NCI-H460 (cell line): ENCODE data around the gene COMMD1. TPM values are rescaled to one million over a fixed set of nuclear protein-coding genes. Genes with fewer than 3 reads are reported as not detected.
A peak's percentile ranks its signal among the peaks of the same experiment; 100 is the strongest.
"Not testable (repeated sequence)": the region's sequence is repeated elsewhere in the genome, so short reads cannot be mapped to it uniquely, and the experiment has no call there.

Experiments
- DNase-seq: peaks from one replicate; pipeline ENCODE4 v3.0.0-alpha.2; 2016; ENCODE audit warnings: low read depth; ENCODE audit errors: extremely low read depth
- total RNA-seq: library from RNA; depleted of rRNA; stranded (reverse); fragments of >200 nt; shearing (Covaris generic); gene quantifications from 2 replicates; pipeline ENCODE4 v1.2.3, GENCODE V29; 2014

COMMD1 gene
- total RNA-seq, 1 experiment from 2014 or later = 26.9 TPM

DNA sequence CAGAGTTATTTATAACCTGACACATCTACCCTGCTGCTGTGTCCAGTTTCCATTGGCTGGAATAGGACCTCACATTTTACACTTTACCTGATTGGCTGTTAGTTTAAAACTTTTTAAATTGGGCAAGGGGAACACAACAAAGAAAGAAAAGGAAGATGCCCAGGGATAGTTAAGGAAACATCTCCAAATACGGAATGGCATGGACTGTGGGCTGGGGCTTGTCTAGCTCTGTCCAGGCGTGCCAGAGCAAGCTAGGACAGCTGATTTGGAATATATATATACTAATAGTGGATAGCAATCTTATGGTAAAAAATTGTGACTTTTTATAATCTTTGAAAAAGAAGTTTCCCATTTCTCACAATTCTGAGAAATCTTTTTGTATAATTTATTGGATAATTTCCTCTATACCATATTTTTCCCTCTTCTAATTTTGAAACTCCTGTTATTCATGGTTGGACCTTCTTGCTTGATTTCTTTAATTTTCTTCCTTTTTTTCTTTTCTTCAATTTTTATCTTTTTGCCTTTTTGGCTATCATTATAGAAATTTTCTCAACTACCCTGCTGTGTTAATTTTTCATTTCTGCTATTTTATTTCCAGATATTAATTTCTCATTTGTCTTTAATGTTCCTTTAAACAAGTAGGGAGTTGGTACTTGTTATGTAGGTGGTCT is 55.9 kb downstream of the COMMD1 start:
- no peak for DNase-seq

DNA sequence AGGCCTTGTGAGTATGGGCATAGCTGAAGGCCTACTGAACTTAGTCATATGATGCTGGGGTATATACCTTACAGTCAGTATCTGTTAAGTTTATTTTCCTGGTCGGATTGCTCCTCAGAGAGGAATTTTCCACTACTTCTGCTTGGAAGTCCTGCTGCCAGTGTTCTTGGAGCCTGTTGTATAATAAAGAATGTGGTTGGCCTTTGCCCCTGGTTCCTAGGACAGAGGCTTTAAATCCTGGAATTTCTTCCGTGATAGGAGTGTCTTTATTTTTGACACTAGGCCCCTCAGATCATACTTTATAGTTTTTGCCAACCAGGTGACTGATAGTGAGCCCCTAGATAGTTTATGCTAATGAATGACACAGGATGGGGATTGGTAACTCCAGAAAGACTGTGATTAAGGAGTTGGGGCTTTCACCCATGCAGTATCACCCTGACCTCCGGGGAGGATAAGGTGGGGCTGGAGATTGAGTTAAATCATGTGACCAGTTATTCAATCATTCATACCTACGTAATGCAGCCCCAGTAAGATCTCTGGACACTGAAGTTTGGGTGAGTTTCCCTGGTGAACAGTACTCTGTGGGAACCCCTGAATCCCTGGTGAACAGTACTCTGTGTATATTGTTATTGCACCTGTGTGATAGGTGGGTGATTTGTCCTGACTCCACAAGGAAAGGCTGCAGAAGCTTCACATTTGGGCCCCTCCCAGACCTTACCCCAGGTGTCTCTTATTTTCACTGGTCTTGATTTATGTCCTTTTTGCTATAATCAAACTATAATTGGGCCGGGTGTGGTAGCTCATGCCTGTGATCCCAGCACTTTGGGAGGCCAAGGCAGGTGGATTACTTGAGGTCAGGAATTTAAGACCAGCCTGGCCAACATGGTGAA is 56.9 kb downstream of the COMMD1 start:
- DNase-seq = no peak

DNA sequence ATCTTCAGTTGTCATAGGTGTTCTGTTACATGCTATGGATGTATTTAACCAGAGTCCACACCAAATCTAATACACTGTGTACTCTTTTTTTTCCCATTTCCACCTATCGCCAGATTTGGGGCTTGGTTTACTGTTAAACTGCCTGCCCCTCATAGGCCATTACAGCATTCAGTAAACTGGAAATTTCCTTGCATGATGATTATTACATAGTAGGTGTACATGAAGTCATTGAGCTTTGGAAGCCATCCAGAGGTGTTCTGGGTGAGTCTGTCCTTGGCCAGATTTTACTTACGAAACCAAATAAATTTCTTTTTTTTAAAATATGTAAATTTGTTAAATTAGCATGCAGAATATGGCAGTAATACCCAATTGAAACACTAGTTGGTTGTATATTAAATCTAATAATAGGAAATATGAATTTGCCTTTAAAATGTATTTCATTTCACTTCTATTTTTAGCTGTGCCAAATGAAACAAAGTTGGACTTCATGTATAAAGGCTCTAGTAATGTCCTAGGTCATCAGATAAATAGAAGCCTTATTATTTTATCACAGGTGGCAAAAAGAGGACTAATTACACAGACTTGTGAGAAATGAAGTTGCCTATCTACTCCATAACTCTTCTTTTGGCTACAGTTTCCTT is 60.7 kb downstream of the COMMD1 start:
- DNase-seq = no peak

DNA sequence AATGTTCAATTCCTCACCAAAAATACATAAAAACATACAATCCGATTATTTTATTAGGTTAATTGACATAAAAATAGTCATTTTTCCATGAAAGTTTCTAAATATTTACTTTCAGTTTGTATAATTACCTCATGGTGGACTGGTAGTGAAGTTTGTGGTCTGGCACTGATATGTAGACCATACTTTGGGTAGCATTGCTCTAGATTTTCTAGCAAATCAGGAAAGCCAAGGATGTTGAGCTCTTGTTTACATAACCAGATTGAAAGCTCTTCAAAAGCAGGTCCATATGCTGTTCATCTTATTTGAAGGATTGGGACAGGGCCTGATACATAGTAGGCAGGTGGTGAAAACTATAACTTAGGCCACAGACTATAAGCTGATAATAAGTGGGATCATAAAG is 61.8 kb downstream of the COMMD1 start:
- DNase-seq = no peak

DNA sequence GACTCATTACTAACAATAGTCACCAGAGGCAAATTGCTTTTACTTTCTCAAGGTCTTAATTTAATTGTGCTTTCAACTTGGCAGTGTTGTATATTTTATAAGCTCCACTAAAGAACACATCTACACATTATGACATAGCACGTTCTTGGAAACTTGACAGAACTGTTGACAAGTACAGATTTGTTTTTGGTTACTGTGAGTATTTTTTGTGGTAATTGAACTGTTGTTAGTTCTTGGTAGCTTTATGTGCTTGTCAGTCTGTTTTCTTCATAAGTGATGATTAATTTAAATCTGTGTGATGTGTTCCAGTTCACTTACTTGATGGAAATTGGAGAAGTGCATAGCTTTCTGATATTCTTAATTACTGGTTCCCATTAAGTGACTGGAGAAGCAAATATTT is 63.9 kb downstream of the COMMD1 start:
- DNase-seq = no peak

DNA sequence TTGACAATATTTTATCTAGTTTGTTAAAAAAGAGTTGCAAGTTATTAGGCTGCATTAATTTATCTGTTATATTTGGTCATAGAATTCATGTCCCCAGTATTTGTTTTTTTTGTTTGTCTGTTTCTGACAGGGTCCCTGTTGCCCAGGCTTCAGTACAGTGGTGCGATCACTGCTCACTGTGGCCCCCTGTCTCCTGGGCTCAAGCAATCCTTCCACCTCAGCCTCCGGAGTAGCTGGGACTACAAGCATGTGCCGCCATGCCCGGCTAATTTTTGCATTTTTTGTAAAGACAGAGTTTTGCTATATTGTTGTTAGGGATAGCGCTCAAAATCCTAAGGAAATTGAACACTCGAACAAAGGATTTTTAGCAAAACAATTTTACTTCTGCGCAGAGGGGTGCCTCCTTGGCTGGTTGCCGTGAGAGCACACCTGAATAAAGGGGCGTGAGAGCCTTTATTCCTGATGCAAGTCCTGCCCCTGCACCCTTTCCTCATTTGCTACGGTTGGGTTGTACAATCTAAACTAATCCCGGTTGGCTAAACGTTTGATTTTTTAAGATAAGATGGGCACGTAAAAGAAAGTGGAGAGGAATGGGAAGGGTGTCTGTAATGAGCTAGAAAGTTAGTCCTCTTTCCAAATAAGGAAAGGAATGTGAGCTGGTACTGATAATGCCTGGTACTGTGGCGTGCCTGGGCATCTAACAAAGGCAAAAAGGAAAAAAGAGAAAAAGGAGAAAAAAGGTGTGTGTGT is 65.5 kb downstream of the COMMD1 start:
- no peak for DNase-seq

DNA sequence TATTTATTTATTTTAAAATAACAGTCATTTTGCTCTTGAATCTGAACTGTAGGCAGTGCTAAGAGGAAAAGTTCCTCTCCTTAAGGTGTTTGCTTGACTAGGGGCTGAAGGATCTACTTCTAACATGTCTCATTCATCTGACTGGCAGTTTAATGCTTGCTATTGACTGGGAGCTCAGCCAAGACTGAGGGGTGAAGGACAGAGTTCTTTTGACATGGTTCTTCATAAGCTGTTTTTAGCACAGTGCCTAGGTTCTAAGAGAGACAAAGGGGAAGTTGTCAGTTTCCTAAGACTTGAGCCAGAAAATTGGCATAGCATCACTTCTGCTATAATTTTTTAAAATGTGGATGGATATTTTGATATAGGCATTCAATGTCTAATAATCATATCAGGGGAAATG is 73.0 kb downstream of the COMMD1 start:
- no peak for DNase-seq

DNA sequence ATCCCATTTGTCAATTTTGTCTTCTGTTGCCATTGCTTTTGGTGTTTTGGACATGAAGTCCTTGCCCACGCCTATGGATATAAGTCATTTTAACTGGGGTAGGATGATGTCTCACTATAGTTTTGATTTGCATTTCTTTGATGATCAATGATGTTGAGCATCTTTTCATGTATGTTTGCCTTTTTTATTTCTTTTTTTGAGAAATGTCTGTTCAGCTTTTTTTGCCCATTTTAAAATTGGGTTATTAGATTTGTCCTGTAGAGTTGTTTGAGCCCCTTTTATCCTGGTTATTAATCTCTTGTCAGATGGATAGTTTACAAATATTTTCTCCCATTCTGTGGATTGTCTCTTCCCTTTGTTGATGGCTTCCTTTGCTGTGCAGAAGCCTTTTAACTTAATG is 75.3 kb downstream of the COMMD1 start:
- no peak for DNase-seq

DNA sequence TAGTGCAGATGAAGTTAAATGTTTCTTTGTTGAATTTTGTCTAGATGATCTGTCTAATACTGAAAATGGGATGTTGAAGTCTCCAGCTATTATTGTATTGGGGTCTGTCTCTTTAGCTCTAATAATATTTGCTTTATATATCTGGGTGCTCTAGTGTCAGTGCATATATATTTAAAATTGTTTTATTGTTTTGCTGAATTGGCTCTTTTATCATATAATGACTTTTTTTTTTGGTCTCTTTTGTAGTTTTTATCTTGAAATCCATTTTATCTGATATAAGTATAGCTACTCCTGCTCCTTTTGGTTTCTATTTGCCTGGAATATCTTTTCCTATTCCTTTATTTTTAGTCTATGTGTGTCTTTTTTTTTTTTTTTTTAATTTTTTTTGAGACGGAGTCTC is 79.2 kb downstream of the COMMD1 start:
- no peak for DNase-seq

DNA sequence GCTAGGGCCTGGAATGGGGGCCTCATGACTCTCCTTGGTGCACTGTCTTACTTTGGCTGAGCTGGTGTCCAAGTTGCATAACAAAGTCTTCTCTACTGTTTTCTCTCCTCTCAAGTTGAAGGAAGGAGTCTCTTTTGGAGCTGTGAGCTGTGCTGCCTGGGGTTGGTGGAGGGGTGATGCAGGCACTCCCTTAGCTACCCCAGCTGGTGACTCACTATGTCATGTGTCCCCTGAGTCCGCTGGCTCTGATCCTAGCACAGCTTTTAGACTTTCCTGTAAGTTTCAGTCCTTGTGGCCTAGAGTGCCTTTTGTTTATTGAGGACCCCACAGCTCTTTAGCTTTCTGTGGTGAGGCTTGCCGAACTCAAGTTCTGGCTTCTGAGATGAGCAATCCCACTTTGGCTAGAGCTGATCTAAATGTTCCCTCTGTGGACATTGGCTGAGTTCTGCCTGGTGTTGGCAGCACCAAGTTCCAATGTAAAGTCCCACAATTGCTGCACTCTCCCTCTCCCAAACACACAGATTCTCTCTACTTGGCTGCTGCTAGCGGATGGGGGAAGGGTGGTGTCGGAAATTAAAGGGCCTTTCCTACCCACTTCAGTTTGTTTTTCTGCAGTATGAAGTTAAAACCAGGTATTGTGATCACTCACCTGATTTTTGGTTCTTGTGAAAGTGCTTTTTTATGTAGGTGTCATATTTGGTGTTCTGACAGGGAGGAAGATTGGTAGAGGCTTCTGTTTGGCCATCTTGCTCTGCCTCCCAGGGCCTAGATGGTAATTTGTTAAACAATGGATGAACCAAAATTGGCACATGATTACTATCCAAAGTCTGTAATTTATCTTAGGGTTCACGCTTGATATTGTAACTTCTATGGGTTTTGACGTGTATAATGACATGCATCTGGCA is 83.2 kb downstream of the COMMD1 start:
- no peak for DNase-seq

DNA sequence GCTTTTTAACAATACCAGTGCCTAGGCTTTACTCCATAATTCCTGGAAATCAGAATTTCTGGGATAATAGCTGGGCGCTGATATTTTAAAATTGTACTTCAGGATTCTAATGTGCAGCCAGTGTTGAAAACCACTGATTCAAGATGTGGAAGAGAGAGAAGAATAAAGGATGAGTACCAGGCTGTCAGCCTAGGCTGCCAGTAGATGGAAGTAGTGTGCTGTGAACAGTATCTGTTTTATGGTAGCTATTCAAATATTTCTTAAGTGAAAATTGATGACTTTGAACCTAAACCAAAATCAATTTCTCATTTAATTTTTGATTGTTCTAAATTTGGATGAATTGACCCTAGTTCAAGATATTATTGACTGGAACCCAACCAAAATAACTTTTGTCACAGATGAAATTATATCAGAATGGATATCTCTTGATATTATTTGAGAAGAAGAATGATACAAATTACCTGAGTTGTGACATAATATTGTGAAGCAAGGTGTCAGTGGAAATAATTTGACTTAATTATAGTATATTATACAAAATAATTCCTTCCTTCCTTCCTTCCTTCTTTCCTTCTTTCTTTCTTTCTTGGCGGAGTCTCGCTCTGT is 88.0 kb downstream of the COMMD1 start:
- peak; percentile 34 for DNase-seq

DNA sequence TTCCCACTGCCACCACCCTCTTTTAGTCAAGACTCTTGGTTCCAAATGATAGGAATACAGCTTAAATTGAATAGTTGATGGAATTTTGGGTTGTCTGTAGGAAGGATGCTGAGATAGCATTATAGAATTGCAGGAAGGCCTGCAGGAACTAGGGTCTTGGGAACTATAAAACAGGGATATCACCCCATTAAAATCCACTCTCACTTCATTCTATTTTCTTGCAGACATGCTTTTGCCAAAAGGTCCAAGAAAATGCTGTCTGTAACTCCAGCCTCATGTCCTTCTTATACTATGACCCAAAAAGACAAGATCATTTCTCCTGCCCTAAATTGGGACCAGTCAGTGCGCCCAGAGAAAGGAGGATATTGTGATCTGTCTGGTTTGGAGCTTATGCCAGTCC is 89.1 kb downstream of the COMMD1 start:
- no peak for DNase-seq

DNA sequence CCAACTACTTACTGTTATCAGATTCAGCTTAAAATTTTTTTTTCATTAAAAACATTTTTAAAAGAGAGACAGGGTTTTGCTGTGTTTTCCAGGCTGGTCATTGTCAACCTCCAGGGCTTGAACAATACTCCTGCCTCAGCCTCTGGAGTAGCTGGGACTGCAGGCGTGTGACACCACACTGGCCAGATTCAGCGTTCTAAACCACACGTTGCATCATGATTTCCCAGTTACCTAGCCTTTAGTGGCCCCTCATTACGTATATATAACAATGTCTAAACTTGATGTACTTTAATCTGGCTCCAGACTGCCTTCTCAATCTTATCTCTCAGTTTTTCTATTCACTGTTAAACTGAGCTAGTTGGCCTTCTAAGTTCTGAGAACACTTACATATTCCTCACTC is 89.6 kb downstream of the COMMD1 start:
- DNase-seq = no peak

DNA sequence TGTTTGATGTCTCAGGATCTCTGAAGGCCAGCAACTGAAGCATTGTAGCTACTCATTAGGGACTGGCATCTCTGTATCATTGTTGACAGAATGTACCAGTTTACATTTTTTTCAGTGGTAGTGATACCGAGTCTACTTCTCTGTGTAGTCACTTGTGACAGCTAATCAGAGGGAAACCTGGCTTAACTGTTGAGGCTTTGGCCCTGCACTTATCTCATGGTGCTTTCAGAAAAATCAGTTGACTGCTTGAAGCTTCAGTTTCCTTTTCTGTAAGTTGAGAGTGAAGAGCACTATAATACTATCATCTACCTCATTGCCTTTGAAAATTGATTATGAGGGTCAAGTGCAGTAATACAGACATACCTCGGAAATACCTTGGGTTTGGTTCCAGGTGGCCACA is 90.0 kb downstream of the COMMD1 start:
- DNase-seq = no peak

DNA sequence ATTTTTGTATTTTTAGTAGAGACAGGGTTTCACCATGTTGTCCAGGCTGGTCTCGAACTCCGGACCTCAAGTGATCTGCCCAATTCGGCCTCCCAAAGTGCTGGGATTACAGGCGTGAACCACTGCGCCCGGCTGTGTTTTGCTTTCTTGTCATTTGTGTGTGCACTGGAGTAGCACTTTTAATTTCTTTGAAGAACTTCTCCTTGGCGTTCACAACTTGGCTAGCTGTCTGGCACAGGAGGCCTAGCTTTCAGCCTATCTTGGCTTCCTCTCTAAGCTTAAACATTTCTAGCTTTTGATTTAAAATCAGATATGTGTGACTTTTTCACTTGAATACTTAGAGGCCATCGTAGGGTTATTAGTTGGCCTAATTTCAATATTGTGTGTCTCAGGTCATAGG is 93.0 kb downstream of the COMMD1 start:
- no peak for DNase-seq

DNA sequence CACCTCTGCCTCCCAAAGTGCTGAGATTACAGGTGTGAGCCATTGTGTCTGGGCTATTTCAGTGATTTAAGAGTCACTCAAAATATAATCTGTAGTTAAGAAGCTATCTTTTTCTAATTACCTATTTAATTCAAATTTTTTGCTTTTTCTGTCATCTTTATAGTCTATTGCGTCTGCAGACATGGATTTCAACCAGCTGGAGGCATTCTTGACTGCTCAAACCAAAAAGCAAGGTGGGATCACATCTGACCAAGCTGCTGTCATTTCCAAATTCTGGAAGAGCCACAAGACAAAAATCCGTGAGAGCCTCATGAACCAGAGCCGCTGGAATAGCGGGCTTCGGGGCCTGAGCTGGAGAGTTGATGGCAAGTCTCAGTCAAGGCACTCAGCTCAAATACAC is 95.1 kb downstream of the COMMD1 start:
- DNase-seq = no peak

DNA sequence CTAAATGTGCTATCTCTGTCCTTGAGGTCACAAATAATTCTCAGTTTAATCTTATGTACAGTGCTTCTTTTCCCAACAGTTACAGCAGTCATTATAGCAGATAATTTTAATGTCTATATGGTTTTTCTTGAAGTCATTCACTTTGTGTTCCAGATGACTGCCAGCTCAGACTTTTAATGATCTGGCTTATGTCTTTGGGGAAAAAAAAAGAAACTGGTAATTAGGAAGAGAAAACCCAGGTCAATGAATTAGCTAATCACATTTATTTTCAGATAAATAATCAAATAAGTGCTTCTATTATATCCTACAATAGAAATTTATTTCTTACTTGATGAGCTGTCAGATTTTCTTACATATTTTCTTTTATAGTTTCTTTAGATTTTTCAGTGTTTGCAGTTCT is 96.0 kb downstream of the COMMD1 start:
- no peak for DNase-seq

DNA sequence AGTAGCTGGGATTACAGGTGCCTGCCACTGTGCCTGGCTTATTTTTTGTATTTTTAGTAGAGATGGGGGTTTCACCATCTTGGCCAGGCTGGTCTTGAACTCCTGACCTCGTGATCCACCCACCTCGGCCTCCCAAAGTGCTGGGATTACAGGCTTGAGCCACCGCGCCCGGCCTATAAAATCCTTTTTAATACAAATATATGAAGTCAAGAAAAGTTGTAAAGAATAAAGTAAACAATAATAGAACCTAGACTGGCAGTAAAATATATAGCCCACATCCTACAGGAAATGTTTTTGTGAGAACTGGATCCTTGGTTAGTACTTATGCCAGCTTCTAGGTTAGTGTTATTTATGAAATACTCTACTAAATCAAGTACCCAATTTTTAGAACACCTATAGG is 99.0 kb downstream of the COMMD1 start:
- DNase-seq = not testable (repeated sequence)

DNA sequence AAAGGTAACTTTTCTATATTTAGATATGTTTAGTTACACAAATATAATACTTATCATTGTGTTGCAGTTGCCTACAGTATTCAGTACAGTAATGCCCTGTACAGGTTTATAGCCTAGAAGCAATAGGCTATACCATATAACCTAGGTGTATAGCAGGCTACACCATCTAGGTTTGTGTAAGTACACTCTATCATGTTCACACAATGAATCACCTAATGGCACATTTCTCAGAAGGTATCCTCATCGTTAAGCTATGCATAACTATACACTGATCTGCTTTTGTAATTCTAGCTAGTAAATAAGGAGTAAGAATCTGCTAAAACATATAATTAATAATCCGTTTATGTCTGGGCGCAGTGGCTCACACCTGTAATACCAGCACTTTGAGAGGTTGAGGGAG is 102.1 kb downstream of the COMMD1 start:
- DNase-seq = no peak
